ENCODE results near the gene TXNRD2. TPM values are rescaled to one million over a fixed set of nuclear protein-coding genes. Genes with fewer than 3 reads are reported as not detected.
A peak's percentile ranks its signal among the peaks of the same experiment; 100 is the strongest.

Gene TXNRD2
- total RNA-seq, 1 donor from 2014 or later: 22.2 TPM

- Mint-ChIP-seq H3K9me3 (no peaks in the 10 kb centered on the region), H3K27ac (ENCODE audit: unreplicated experiment) (no peak overlapping the region), H3K36me3 (ENCODE audit: low read depth) (no peaks in the 10 kb centered on the region), H3K27me3 (ENCODE audit: low read depth) (no peaks in the 10 kb centered on the region), H3K4me1 (peaks cover 7% of the 10 kb centered on the region), H3K4me3 (no peak overlapping the region)
- TF ChIP-seq CTCF (conservative IDR thresholded peaks at IDR 0.05): no peak
- no peak for DNase-seq (ENCODE audit: low read depth, low spot score)
These were observed 81.6 kb downstream of the TXNRD2 start for GRCh38 chr22:19859861-19860510.

GRCh38 chr22:19857382-19857781, 84.2 kb downstream of the TXNRD2 start:
- Mint-ChIP-seq H3K36me3 (ENCODE audit: low read depth) (no peaks in the 10 kb centered on the region), H3K9me3 (no peaks in the 10 kb centered on the region), H3K4me1 (peaks cover 25% of the 10 kb centered on the region), H3K4me3 (peak overlapping the region; percentile 99), H3K27ac (ENCODE audit: unreplicated experiment) (no peak overlapping the region), H3K27me3 (ENCODE audit: low read depth) (no peaks in the 10 kb centered on the region)
- no peak for TF ChIP-seq CTCF (conservative IDR thresholded peaks at IDR 0.05)
- DNase-seq (ENCODE audit: low read depth, low spot score): no peak

GRCh38 chr22:19855504-19856409, 85.9 kb downstream of the TXNRD2 start:
- no peak for TF ChIP-seq CTCF (conservative IDR thresholded peaks at IDR 0.05)
- H3K4me3 Mint-ChIP-seq: peak overlapping the region; percentile 99
- no peaks in the 10 kb centered on the region for H3K27me3 Mint-ChIP-seq (ENCODE audit: low read depth)
- DNase-seq (ENCODE audit: low read depth, low spot score): no peak
- H3K27ac Mint-ChIP-seq (ENCODE audit: unreplicated experiment): peak overlapping the region; percentile 71
- H3K9me3 Mint-ChIP-seq: no peaks in the 10 kb centered on the region
- H3K4me1 Mint-ChIP-seq: peaks cover 29% of the 10 kb centered on the region
- no peaks in the 10 kb centered on the region for H3K36me3 Mint-ChIP-seq (ENCODE audit: low read depth)

- peak; percentile 4 for TF ChIP-seq CTCF (conservative IDR thresholded peaks at IDR 0.05)
- H3K4me1 Mint-ChIP-seq: peaks cover 29% of the 10 kb centered on the region
- peak within 1 kb of the TSS; percentile 89 for H3K27ac Mint-ChIP-seq (ENCODE audit: unreplicated experiment)
- DNase-seq (ENCODE audit: low read depth, low spot score): peak; percentile 92
- no peaks in the 10 kb centered on the region for H3K9me3 Mint-ChIP-seq
- H3K4me3 Mint-ChIP-seq: peak within 1 kb of the TSS; percentile 99
- no peaks in the 10 kb centered on the region for H3K27me3 Mint-ChIP-seq (ENCODE audit: low read depth)
- no peaks in the 10 kb centered on the region for H3K36me3 Mint-ChIP-seq (ENCODE audit: low read depth)
These were observed 86.7 kb downstream of the TXNRD2 start, which contains the start of the genes GNB1L and RTL10 for GRCh38 chr22:19854778-19855503. Gene GNB1L (minus strand): TSS chr22:19854874. CDS start chr22:19821355, 33,519 bp downstream. Gene RTL10 (minus strand): TSS chr22:19854874. CDS start chr22:19852261, 2,613 bp downstream.
